OCI-LY1 (cell line): ENCODE measurements around the gene GFPT2.

Source experiments
- H2AFZ ChIP-seq: fragments of 200-600 bp; sonication (generic), shearing (Covaris generic); 2 replicates; pipeline ENCODE4 v1.6.0; 2014; ENCODE audit warnings: antibody characterized with exemption, mild to moderate bottlenecking, low read length
- H3F3A ChIP-seq: fragments of 200-600 bp; sonication (generic), shearing (Covaris generic); 2 replicates; pipeline ENCODE4 v1.6.0; 2014; ENCODE audit warnings: mild to moderate bottlenecking, antibody characterized with exemption, low read length, moderate library complexity; ENCODE audit not compliant: insufficient read depth
- H3K27ac ChIP-seq: fragments of 200-600 bp; sonication (generic); 2 replicates; pipeline ENCODE4 v1.5.1; 2014; ENCODE audit warnings: low read length, mixed run types, mild to moderate bottlenecking, low read depth; ENCODE audit not compliant: poor library complexity, severe bottlenecking
- H3K27me3 ChIP-seq: fragments of 200-600 bp; sonication (generic); 2 replicates; pipeline ENCODE4 v1.6.0; 2014; ENCODE audit warnings: antibody characterized with exemption, mild to moderate bottlenecking, low read length, moderate library complexity; ENCODE audit not compliant: insufficient read depth
- H3K36me3 ChIP-seq: fragments of 200-600 bp; sonication (generic); 2 replicates; pipeline ENCODE4 v1.6.1; 2014; ENCODE audit warnings: mild to moderate bottlenecking, antibody characterized with exemption, low read length, moderate library complexity, mixed read lengths; ENCODE audit not compliant: insufficient read depth
- H3K4me1 ChIP-seq: fragments of 200-600 bp; sonication (generic); 2 replicates; pipeline ENCODE4 v1.5.1; 2014; ENCODE audit warnings: mild to moderate bottlenecking, low read length, moderate library complexity; ENCODE audit not compliant: insufficient read depth, severe bottlenecking
- H3K4me2 ChIP-seq: fragments of 200-600 bp; sonication (generic), shearing (Covaris generic); 2 replicates; pipeline ENCODE4 v1.6.1; 2014; ENCODE audit warnings: low read length
- H3K4me3 ChIP-seq: fragments of 200-600 bp; sonication (generic); 2 replicates; pipeline ENCODE4 v1.5.1; 2014; ENCODE audit warnings: low read length, low read depth, mild to moderate bottlenecking, mixed read lengths; ENCODE audit not compliant: poor library complexity, severe bottlenecking
- H3K79me2 ChIP-seq: fragments of 200-600 bp; shearing (Covaris generic); 2 replicates; pipeline ENCODE4 v1.6.1; 2016; ENCODE audit warnings: mixed run types, low read length, mixed read lengths; ENCODE audit not compliant: insufficient read depth
- H3K9ac ChIP-seq: fragments of 200-600 bp; sonication (generic), shearing (Covaris generic); 2 replicates; pipeline ENCODE4 v1.6.1; 2014; ENCODE audit warnings: mild to moderate bottlenecking, low read length, mixed read lengths
- H3K9me2 ChIP-seq: fragments of 200-600 bp; sonication (generic), shearing (Covaris generic); 2 replicates; pipeline ENCODE4 v1.6.1; 2014; ENCODE audit warnings: low read depth, mild to moderate bottlenecking, low read length, mixed read lengths
- H3K9me3 ChIP-seq: fragments of 200-600 bp; shearing (Covaris generic); 2 replicates; pipeline ENCODE4 v1.6.1; 2014; ENCODE audit warnings: low read length, mixed read lengths
- H4K20me1 ChIP-seq: fragments of 200-600 bp; sonication (generic), shearing (Covaris generic); 2 replicates; pipeline ENCODE4 v1.6.0; 2016; ENCODE audit warnings: mild to moderate bottlenecking, low read length; ENCODE audit not compliant: insufficient read depth
- CTCF ChIP-seq: fragments of 200-600 bp; sonication (generic), shearing (Covaris generic); IDR thresholded peaks from 2 replicates; pipeline ENCODE4 v1.5.1; 2017; ENCODE audit warnings: mild to moderate bottlenecking, antibody characterized with exemption, low read length, moderate library complexity, mixed read lengths
- EZH2 ChIP-seq: fragments of 200-600 bp; sonication (generic), shearing (Covaris generic); IDR thresholded peaks from 2 replicates; pipeline ENCODE4 v1.8.0; 2017; ENCODE audit warnings: borderline replicate concordance, mixed run types, mild to moderate bottlenecking, antibody characterized with exemption, low read length, moderate library complexity, mixed read lengths

Gene GFPT2

DNA sequence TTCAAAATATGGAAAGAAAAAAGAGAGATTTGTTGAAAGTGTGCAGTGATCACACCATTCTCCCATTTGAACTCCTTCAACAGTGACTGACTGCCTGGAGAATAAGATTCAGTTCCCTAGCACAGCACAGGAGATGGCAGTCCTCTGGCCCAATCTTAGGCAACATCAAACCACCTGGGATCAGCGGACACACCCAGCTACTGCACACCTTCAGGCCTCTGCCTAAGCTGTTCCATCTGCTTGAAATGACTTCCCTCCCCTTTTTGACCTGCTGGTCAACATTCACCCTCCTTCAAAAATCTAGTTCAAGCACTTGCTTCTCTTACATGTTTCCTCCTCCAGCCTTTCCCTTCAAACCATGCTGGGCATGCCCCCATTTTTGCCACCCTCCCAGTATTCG lies 65.7 kb downstream of the GFPT2 start:
- Histone ChIP-seq H3F3A (no peaks in the 10 kb centered on the region), H3K9me3 (0 out of 2 replicates have a peak, but pooled peaks cover 7% of the 10 kb centered on the region), H3K36me3 (peaks cover 58% of the 10 kb centered on the region), H3K4me2 (no peak overlapping the region), H4K20me1 (no peaks in the 10 kb centered on the region), H3K9ac (no peak overlapping the region), H3K4me3 (no peak overlapping the region), H3K4me1 (peaks cover 11% of the 10 kb centered on the region), H3K9me2 (no peaks in the 10 kb centered on the region), H3K79me2 (peaks cover 29% of the 10 kb centered on the region), H3K27ac (no peak overlapping the region), H2AFZ (no peak overlapping the region), H3K27me3 (no peaks in the 10 kb centered on the region)
- TF ChIP-seq EZH2 (no peak), CTCF (no peak)

DNA sequence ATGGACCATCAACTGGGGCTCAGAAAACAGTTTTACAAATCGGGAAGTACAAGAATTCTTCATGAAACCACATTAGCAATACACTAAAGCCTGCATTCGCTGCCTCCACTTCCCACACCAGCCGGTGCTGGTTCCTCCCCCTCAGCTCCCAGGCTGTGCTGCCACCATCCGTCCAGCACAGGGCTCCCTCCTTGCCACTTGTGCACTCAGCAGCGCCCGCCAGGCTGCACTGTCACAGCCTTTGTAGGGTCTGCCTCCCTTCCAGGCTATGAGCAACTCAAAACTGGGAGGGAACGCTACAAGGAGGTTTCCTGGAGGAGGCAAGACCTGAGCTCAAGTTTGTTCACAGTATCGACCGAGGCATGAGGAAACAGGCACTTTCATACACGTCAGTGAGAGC lies 69.0 kb downstream of the GFPT2 start:
- Histone ChIP-seq H3K4me1 (no peaks in the 10 kb centered on the region), H3F3A (no peaks in the 10 kb centered on the region), H3K36me3 (peaks cover 91% of the 10 kb centered on the region), H2AFZ (no peak overlapping the region), H3K4me3 (no peak overlapping the region), H3K79me2 (peaks cover 14% of the 10 kb centered on the region; the same call in 1 of the 2 replicates), H3K9me2 (no peaks in the 10 kb centered on the region), H4K20me1 (no peaks in the 10 kb centered on the region), H3K9me3 (peaks cover 18% of the 10 kb centered on the region; the same call in 1 of the 2 replicates), H3K9ac (no peak overlapping the region), H3K4me2 (no peak overlapping the region), H3K27ac (no peak overlapping the region), H3K27me3 (no peaks in the 10 kb centered on the region)
- TF ChIP-seq EZH2 (no peak), CTCF (no peak)

DNA sequence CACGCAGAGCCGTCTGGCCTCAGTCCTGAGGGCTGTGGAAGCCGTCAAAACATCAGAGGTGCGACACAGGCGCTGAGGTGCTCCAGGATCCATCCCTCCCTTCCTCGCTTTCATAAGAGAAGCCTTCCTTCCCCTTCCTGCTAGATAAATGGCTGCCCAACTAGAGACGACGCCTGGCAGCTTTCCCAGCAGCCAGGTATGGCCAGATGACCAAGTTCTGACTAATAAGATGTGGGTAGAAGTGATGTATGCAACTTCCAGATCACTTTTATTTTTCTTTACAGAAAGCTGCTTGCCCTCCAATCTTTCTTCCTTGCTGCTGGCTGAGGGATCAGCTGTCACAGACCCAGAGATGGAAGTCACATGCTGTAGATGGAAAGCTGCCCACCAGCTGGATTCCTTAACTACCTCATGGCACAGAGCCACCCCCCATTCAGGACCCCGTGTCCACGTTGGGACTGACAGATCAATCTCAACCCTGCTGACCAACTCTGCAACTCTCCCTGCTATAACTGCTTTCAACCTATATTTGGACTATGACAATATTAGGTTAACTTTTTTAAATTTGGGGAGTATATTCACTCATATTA lies 70.0 kb downstream of the GFPT2 start:
- peaks cover 92% of the 10 kb centered on the region for H3K36me3 ChIP-seq
- H4K20me1 ChIP-seq, result no peaks in the 10 kb centered on the region
- H3K4me1 ChIP-seq, result no peaks in the 10 kb centered on the region

More for the DNA sequence above, 70.0 kb downstream of the GFPT2 start:
- Histone ChIP-seq H3K9me3 (peaks cover 18% of the 10 kb centered on the region; the same call in 1 of the 2 replicates), H3F3A (no peaks in the 10 kb centered on the region), H3K27me3 (no peaks in the 10 kb centered on the region), H3K9me2 (no peaks in the 10 kb centered on the region), H3K4me3 (no peak overlapping the region), H3K27ac (no peak overlapping the region), H2AFZ (no peak overlapping the region), H3K9ac (no peak overlapping the region), H3K4me2 (no peak overlapping the region), H3K79me2 (peaks cover 3% of the 10 kb centered on the region; the same call in 1 of the 2 replicates)
- TF ChIP-seq EZH2, result no peak
- no peak for TF ChIP-seq CTCF
